ENCODE measurements around the gene RPL15.

DNA sequence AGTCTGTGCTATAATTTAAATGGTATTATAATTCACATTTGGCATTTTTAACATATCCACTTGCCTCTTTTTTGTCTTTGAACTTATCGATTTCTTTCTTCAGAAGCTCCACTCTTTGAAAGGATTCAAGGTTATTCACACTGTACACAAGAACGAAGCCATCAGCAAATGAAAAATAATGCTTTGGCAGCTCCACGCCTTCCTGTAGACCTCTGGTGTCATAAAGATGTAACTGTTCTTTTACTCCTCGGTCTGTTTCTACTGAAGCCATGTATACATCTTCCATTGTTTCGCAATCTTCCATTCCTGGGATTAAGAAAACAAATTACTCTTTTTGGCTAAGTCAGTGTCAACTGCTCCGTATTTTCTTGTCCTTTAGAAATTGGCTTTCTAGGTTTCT is 16.2 kb upstream of the RPL15 start:
- TF ChIP-seq, protein P1, sequence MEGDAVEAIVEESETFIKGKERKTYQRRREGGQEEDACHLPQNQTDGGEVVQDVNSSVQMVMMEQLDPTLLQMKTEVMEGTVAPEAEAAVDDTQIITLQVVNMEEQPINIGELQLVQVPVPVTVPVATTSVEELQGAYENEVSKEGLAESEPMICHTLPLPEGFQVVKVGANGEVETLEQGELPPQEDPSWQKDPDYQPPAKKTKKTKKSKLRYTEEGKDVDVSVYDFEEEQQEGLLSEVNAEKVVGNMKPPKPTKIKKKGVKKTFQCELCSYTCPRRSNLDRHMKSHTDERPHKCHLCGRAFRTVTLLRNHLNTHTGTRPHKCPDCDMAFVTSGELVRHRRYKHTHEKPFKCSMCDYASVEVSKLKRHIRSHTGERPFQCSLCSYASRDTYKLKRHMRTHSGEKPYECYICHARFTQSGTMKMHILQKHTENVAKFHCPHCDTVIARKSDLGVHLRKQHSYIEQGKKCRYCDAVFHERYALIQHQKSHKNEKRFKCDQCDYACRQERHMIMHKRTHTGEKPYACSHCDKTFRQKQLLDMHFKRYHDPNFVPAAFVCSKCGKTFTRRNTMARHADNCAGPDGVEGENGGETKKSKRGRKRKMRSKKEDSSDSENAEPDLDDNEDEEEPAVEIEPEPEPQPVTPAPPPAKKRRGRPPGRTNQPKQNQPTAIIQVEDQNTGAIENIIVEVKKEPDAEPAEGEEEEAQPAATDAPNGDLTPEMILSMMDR (IDR thresholded peaks at IDR 0.05 in 4 of 5, conservative IDR thresholded peaks at IDR 0.05 in 1 of 5) = no peak
- TF ChIP-seq POLR2A (IDR thresholded peaks at IDR 0.05) = no peak
